Rectal smooth muscle tissue (tissue), 1 donor: ENCODE measurements around the gene ARHGAP42.
"Not testable (repeated sequence)": the region's sequence is repeated elsewhere in the genome, so short reads cannot be mapped to it uniquely, and the experiment has no call there.

Experiments
- H3K27ac ChIP-seq: one replicate; pipeline ENCODE4 v1.7.0; 2013; ENCODE audit warnings: low read depth, low read length, inconsistent platforms
- H3K27me3 ChIP-seq: one replicate; pipeline ENCODE4 v1.7.0; 2013; ENCODE audit warnings: low read length; ENCODE audit not compliant: control insufficient read depth, insufficient read depth
- H3K36me3 ChIP-seq: one replicate; pipeline ENCODE4 v1.7.0; 2013; ENCODE audit warnings: low read length; ENCODE audit not compliant: control insufficient read depth, insufficient read depth
- H3K4me1 ChIP-seq: one replicate; pipeline ENCODE4 v1.7.0; 2013; ENCODE audit warnings: low read length; ENCODE audit not compliant: control insufficient read depth, insufficient read depth
- H3K4me3 ChIP-seq: one replicate; pipeline ENCODE4 v1.7.0; 2013; ENCODE audit warnings: low read length
- H3K9ac ChIP-seq: one replicate; pipeline ENCODE4 v1.7.0; 2013; ENCODE audit warnings: low read length

ARHGAP42 gene

GRCh38 chr11:101008961-101009689 lies 322.0 kb downstream of the ARHGAP42 start:
- Histone ChIP-seq H3K36me3 (no peaks in the 10 kb centered on the region), H3K4me3 (no peak overlapping the region), H3K27me3 (no peaks in the 10 kb centered on the region), H3K27ac (no peak overlapping the region), H3K9ac (no peak overlapping the region), H3K4me1 (no peaks in the 10 kb centered on the region)

- H3K9ac ChIP-seq, result no peak overlapping the region
- H3K27ac ChIP-seq, result no peak overlapping the region
- H3K4me1 ChIP-seq, result no peaks in the 10 kb centered on the region
- no peaks in the 10 kb centered on the region for H3K36me3 ChIP-seq
- no peaks in the 10 kb centered on the region for H3K27me3 ChIP-seq
- no peak overlapping the region for H3K4me3 ChIP-seq
Measured at GRCh38 chr11:101009690-101010055, 322.6 kb downstream of the ARHGAP42 start.

- H3K27me3 ChIP-seq, result no peaks in the 10 kb centered on the region
- no peak overlapping the region for H3K4me3 ChIP-seq
- no peak overlapping the region for H3K27ac ChIP-seq
- no peaks in the 10 kb centered on the region for H3K36me3 ChIP-seq
- no peak overlapping the region for H3K9ac ChIP-seq
- H3K4me1 ChIP-seq, result no peaks in the 10 kb centered on the region
Measured at GRCh38 chr11:101010899-101011298, 323.8 kb downstream of the ARHGAP42 start.

GRCh38 chr11:101011881-101012280 lies 324.8 kb downstream of the ARHGAP42 start:
- H3K4me1 ChIP-seq, result no peaks in the 10 kb centered on the region
- no peak overlapping the region for H3K4me3 ChIP-seq
- no peak overlapping the region for H3K27ac ChIP-seq
- no peaks in the 10 kb centered on the region for H3K27me3 ChIP-seq
- H3K36me3 ChIP-seq, result no peaks in the 10 kb centered on the region
- no peak overlapping the region for H3K9ac ChIP-seq

GRCh38 chr11:101013702-101014101 lies 326.6 kb downstream of the ARHGAP42 start:
- H3K27ac ChIP-seq, H3K27me3 ChIP-seq, H3K9ac ChIP-seq, H3K4me1 ChIP-seq, H3K4me3 ChIP-seq, H3K36me3 ChIP-seq: not testable (repeated sequence)

GRCh38 chr11:101014600-101015285 lies 327.7 kb downstream of the ARHGAP42 start:
- Histone ChIP-seq H3K4me3 (no peak overlapping the region), H3K27ac (no peak overlapping the region), H3K4me1 (no peaks in the 10 kb centered on the region), H3K36me3 (no peaks in the 10 kb centered on the region), H3K27me3 (no peaks in the 10 kb centered on the region), H3K9ac (no peak overlapping the region)

- Histone ChIP-seq H3K36me3 (no peaks in the 10 kb centered on the region), H3K27ac (no peak overlapping the region), H3K9ac (no peak overlapping the region), H3K4me3 (no peak overlapping the region), H3K27me3 (no peaks in the 10 kb centered on the region), H3K4me1 (no peaks in the 10 kb centered on the region)
Measured at GRCh38 chr11:101019870-101020269, 332.8 kb downstream of the ARHGAP42 start.

GRCh38 chr11:101022256-101022655 lies 335.2 kb downstream of the ARHGAP42 start:
- Histone ChIP-seq H3K27ac (no peak overlapping the region), H3K27me3 (no peaks in the 10 kb centered on the region), H3K4me1 (no peaks in the 10 kb centered on the region), H3K9ac (no peak overlapping the region), H3K4me3 (no peak overlapping the region), H3K36me3 (no peaks in the 10 kb centered on the region)

- Histone ChIP-seq H3K36me3 (no peaks in the 10 kb centered on the region), H3K9ac (no peak overlapping the region), H3K27me3 (no peaks in the 10 kb centered on the region), H3K4me1 (no peaks in the 10 kb centered on the region), H3K27ac (no peak overlapping the region), H3K4me3 (no peak overlapping the region)
Measured at GRCh38 chr11:101028644-101029043, 341.6 kb downstream of the ARHGAP42 start.

- Histone ChIP-seq H3K36me3 (no peaks in the 10 kb centered on the region), H3K4me1 (no peaks in the 10 kb centered on the region), H3K4me3 (no peak overlapping the region), H3K27ac (no peak overlapping the region), H3K9ac (no peak overlapping the region), H3K27me3 (no peaks in the 10 kb centered on the region)
Measured at GRCh38 chr11:101030015-101030414, 342.9 kb downstream of the ARHGAP42 start.

GRCh38 chr11:101030692-101031091 lies 343.6 kb downstream of the ARHGAP42 start:
- Histone ChIP-seq H3K4me1 (no peaks in the 10 kb centered on the region), H3K27me3 (no peaks in the 10 kb centered on the region), H3K36me3 (no peaks in the 10 kb centered on the region), H3K4me3 (no peak overlapping the region), H3K9ac (no peak overlapping the region), H3K27ac (no peak overlapping the region)

GRCh38 chr11:101031713-101032112 lies 344.6 kb downstream of the ARHGAP42 start:
- Histone ChIP-seq H3K9ac (no peak overlapping the region), H3K36me3 (no peaks in the 10 kb centered on the region), H3K27me3 (no peaks in the 10 kb centered on the region), H3K27ac (no peak overlapping the region), H3K4me1 (no peaks in the 10 kb centered on the region), H3K4me3 (no peak overlapping the region)

GRCh38 chr11:101032991-101033390 lies 345.9 kb downstream of the ARHGAP42 start:
- no peak overlapping the region for H3K27ac ChIP-seq
- no peaks in the 10 kb centered on the region for H3K27me3 ChIP-seq

More at GRCh38 chr11:101032991-101033390, 345.9 kb downstream of the ARHGAP42 start:
- H3K36me3 ChIP-seq, result no peaks in the 10 kb centered on the region
- no peaks in the 10 kb centered on the region for H3K4me1 ChIP-seq
- no peak overlapping the region for H3K9ac ChIP-seq
- H3K4me3 ChIP-seq, result no peak overlapping the region
